GM12801 (cell line): Measurements from ENCODE around the gene RB1.

Source experiments
- CTCF ChIP-seq: IDR thresholded peaks from one replicate; pipeline ENCODE4 v1.5.1; 2011; ENCODE audit warnings: control low read depth; ENCODE audit not compliant: insufficient read length; ENCODE audit errors: extremely low read depth

Gene RB1

DNA sequence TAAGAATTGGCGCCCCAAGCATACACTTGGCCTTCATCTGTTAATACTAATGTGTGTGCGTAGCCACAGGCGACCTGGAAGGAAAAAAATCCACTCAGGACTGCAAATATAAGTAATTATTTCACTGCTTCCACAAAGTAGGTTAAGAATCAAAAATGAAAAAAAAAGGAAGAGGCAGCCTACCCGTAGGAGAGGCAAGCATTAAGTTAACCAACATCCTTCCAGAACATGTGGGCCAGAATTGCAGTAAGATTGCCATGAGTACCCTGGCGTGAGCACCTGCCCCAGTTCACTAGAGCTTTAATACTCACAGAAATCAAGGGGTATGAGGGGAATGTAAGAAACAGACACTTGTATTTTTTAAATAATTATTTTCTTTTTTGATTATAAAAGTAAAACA, 207.1 kb downstream of the RB1 start:
- TF ChIP-seq CTCF = no peak

- TF ChIP-seq CTCF = no peak
These were observed 208.2 kb downstream of the RB1 start for GRCh38 chr13:48511621-48512230.

- no peak for TF ChIP-seq CTCF
These were observed 211.2 kb downstream of the RB1 start for GRCh38 chr13:48514793-48515192.

DNA sequence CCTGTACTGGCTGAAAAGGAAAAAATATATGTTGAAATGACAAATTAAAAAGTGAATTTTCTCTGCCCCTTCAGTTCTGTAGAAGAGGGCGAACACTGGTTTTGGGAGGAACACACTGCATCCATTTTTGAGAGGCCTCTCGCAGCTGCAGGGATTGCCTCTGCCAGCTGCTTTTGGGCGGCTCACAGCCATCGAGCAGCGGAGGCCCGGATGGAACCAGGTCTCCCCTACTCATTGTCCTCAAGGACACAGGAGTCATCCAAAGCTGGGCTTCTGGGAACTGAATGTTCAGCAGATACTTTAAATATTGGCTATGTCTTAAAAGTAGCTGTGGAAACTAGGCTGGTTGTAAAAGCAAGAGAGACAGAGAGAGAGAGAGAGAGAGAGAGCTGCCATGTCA, 212.2 kb downstream of the RB1 start:
- TF ChIP-seq CTCF = no peak

DNA sequence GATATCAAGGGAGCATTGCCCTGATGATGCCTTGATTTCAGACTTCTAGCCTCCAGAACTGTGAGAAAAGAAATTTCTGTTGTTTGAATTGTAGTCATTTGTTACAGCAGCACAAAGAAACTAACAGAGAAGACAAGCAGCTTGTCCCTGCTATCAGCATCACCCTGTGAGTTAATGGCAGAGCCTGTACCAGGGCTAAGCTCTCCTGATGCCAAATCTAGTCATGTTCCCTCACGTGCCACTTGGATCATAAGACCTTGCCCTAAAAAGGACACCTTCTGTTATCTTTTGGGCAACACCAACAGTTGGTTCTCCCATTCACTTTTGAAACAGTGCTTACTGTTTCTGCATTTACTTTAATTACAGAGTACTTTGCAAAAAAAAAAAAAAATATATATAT, 214.5 kb downstream of the RB1 start:
- TF ChIP-seq CTCF = no peak

GRCh38 chr13:48526286-48526685, 222.7 kb downstream of the RB1 start:
- no peak for TF ChIP-seq CTCF

DNA sequence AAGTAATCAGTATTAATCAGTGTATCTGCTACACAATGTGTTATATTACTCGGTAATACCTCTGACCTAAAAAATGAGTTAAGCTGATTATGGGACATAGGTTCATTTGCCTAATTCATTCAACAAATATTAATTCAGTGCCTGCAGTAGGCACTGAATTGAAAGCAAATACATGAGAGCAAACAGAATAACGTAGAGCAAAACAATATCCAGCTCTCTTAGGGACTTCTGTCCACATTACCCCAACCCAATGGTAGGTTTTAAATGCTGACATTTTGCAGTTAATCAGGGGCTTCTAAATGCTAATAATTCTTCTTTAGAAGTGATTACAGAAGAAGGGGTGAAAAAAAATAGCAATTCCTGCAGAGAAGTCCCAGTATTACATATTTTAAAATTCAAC, 224.4 kb downstream of the RB1 start:
- TF ChIP-seq CTCF = no peak
